Measurements from ENCODE around the gene STX19. TPM values are rescaled to one million over a fixed set of nuclear protein-coding genes. Genes with fewer than 3 reads are reported as not detected.

Gene STX19
- total and polyA plus RNA-seq, 2 of the 13 experiments (the other 11 are each of a cell fraction or from before 2014, with no cell fraction given): not detected

DNA sequence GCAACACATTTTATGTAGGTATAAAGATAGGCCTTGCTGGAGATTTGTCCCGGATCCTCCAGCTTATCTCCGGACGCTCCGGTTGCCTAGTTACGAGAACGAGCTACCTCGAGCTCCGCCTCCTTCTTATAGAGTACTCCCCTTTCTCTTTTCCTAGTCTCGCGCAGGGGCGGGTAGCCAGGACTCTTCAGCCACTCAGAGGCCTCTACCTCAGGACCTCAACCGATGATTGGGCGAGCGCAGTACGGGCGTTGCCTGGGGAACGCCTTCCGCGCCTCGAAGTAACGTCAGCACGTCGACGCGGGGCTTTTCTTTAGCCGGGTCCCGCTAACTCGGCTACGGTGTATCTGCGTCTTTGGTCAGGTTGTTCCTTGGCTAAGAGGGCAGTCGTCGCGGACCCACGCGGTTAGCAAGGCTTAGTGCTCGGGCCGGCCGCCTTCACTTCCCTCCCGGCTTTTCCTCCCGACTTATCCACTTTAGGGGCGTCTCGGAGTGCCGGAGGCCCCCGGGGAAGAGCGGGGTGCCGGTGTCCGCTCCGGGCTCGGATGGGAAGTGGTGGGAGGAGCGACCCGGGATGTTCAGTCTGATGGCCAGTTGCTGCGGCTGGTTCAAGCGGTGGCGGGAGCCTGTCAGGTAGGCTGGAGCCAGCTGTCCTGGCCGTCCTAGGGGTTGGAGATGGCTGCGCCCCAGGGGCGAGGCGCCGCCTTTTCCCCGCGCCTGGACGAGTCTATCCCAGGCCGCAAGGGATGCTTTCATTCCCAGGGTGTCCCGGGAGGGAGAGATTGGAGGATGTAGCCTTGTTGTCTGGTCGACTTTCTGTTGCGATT lies 48.3 kb downstream of the STX19 start, which contains the start of gene ARL13B (continued):
- TF ChIP-seq ZNF674 (CRISPR knock-in tag; IDR thresholded peaks at IDR 0.05; ENCODE audit: low read depth): no peak
- TF ChIP-seq ISL2 (CRISPR knock-in tag; IDR thresholded peaks at IDR 0.05): peak; percentile 73; the same call in 1 of the 2 replicates
- TF ChIP-seq ZNF720 (CRISPR knock-in tag; IDR thresholded peaks at IDR 0.05): no peak
- no peak for TF ChIP-seq SRSF1 (optimal IDR thresholded peaks at IDR 0.05; ENCODE audit: low read depth, low read length)
- no peak; the same call in 1 of the 2 replicates for TF ChIP-seq ZBTB7B (CRISPR knock-in tag; IDR thresholded peaks at IDR 0.05)
- TF ChIP-seq, protein P1, sequence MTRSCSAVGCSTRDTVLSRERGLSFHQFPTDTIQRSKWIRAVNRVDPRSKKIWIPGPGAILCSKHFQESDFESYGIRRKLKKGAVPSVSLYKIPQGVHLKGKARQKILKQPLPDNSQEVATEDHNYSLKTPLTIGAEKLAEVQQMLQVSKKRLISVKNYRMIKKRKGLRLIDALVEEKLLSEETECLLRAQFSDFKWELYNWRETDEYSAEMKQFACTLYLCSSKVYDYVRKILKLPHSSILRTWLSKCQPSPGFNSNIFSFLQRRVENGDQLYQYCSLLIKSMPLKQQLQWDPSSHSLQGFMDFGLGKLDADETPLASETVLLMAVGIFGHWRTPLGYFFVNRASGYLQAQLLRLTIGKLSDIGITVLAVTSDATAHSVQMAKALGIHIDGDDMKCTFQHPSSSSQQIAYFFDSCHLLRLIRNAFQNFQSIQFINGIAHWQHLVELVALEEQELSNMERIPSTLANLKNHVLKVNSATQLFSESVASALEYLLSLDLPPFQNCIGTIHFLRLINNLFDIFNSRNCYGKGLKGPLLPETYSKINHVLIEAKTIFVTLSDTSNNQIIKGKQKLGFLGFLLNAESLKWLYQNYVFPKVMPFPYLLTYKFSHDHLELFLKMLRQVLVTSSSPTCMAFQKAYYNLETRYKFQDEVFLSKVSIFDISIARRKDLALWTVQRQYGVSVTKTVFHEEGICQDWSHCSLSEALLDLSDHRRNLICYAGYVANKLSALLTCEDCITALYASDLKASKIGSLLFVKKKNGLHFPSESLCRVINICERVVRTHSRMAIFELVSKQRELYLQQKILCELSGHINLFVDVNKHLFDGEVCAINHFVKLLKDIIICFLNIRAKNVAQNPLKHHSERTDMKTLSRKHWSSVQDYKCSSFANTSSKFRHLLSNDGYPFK (CRISPR knock-in tag; IDR thresholded peaks at IDR 0.05; ENCODE audit: borderline replicate concordance): peak; percentile 64; the same call in 1 of the 2 replicates
- no peak for TF ChIP-seq ZFP90 (CRISPR knock-in tag; IDR thresholded peaks at IDR 0.05; ENCODE audit: borderline replicate concordance)
- TF ChIP-seq KLF12 (CRISPR knock-in tag; IDR thresholded peaks at IDR 0.05; ENCODE audit: borderline replicate concordance): peak; percentile 77; the same call in 1 of the 2 replicates
- no peak for TF ChIP-seq NR2F1 (CRISPR knock-in tag; IDR thresholded peaks at IDR 0.05)
- TF ChIP-seq SOX5 (CRISPR knock-in tag; IDR thresholded peaks at IDR 0.05; ENCODE audit: borderline replicate concordance): peak; percentile 13; the same call in 1 of the 2 replicates
- TF ChIP-seq, protein P2, sequence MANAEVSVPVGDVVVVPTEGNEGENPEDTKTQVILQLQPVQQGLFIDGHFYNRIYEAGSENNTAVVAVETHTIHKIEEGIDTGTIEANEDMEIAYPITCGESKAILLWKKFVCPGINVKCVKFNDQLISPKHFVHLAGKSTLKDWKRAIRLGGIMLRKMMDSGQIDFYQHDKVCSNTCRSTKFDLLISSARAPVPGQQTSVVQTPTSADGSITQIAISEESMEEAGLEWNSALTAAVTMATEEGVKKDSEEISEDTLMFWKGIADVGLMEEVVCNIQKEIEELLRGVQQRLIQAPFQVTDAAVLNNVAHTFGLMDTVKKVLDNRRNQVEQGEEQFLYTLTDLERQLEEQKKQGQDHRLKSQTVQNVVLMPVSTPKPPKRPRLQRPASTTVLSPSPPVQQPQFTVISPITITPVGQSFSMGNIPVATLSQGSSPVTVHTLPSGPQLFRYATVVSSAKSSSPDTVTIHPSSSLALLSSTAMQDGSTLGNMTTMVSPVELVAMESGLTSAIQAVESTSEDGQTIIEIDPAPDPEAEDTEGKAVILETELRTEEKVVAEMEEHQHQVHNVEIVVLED (CRISPR knock-in tag; IDR thresholded peaks at IDR 0.05; ENCODE audit: borderline replicate concordance): peak; percentile 98
- no peak for TF ChIP-seq ZNF589 (CRISPR knock-in tag; conservative IDR thresholded peaks at IDR 0.05)
- TF ChIP-seq, protein P3, sequence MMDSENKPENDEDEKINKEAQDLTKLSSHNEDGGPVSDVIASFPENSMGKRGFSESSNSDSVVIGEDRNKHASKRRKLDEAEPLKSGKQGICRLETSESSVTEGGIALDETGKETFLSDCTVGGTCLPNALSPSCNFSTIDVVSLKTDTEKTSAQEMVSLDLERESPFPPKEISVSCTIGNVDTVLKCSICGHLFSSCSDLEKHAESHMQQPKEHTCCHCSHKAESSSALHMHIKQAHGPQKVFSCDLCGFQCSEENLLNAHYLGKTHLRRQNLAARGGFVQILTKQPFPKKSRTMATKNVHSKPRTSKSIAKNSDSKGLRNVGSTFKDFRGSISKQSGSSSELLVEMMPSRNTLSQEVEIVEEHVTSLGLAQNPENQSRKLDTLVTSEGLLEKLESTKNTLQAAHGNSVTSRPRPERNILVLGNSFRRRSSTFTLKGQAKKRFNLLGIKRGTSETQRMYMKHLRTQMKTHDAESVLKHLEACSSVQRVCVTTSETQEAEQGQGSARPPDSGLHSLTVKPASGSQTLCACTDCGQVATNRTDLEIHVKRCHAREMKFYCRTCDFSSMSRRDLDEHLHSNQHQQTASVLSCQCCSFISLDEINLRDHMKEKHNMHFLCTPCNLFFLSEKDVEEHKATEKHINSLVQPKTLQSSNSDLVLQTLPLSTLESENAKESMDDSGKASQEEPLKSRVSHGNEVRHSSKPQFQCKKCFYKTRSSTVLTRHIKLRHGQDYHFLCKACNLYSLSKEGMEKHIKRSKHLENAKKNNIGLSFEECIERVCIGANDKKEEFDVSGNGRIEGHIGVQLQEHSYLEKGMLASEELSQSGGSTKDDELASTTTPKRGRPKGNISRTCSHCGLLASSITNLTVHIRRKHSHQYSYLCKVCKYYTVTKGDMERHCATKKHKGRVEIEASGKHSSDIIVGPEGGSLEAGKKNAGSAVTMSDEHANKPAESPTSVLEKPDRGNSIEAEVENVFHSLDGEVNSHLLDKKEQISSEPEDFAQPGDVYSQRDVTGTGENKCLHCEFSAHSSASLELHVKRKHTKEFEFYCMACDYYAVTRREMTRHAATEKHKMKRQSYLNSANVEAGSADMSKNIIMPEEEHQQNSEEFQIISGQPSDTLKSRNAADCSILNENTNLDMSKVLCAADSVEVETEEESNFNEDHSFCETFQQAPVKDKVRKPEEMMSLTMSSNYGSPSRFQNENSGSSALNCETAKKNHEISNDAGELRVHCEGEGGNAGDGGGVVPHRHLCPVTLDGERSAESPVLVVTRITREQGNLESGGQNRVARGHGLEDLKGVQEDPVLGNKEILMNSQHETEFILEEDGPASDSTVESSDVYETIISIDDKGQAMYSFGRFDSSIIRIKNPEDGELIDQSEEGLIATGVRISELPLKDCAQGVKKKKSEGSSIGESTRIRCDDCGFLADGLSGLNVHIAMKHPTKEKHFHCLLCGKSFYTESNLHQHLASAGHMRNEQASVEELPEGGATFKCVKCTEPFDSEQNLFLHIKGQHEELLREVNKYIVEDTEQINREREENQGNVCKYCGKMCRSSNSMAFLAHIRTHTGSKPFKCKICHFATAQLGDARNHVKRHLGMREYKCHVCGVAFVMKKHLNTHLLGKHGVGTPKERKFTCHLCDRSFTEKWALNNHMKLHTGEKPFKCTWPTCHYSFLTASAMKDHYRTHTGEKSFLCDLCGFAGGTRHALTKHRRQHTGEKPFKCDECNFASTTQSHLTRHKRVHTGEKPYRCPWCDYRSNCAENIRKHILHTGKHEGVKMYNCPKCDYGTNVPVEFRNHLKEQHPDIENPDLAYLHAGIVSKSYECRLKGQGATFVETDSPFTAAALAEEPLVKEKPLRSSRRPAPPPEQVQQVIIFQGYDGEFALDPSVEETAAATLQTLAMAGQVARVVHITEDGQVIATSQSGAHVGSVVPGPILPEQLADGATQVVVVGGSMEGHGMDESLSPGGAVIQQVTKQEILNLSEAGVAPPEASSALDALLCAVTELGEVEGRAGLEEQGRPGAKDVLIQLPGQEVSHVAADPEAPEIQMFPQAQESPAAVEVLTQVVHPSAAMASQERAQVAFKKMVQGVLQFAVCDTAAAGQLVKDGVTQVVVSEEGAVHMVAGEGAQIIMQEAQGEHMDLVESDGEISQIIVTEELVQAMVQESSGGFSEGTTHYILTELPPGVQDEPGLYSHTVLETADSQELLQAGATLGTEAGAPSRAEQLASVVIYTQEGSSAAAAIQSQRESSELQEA (CRISPR knock-in tag; IDR thresholded peaks at IDR 0.05; ENCODE audit: not compliant biosample characterization): no peak
